Ammon's horn (tissue), 1 donor: ENCODE measurements around the gene DDX31.

ENCODE experiments used
- DNase-seq: peaks from one replicate; pipeline ENCODE4 v3.0.0-alpha.2; 2016; ENCODE audit warnings: low spot score

Gene DDX31

DNA sequence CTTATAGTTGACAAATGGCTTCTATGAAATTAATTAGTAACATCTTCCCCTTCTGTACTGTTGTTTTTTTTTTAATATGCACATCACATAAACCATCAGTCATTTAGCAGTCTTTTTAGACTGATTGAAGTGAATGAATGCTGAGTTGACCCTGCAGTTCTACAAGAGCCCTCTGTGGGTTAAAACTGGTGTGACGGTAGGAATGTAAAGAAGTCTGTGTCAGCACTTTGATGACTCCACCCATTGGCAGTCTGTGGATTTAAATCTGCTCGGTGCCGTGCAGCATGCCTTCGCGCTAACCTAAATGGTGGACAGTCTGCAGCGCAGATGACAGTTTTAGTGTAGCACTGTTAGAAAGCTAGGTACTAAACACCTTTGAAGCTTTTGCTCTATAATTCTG, 3.6 kb upstream of the DDX31 start:
- DNase-seq: no peak

DNA sequence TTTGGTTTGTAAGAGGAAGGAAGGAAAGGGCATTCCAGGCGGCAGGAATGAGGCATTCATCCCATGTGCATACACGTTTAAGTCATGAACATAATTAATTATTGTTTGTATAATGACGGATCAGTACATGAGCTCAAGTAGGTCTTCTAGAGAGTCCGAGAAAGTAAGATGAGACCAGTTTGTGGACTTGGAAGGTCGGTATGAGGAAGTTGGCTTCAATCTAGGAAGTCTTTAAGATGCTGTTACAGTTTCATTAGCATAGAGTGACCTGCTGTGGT, 2.6 kb upstream of the DDX31 start:
- DNase-seq: no peak

DNA sequence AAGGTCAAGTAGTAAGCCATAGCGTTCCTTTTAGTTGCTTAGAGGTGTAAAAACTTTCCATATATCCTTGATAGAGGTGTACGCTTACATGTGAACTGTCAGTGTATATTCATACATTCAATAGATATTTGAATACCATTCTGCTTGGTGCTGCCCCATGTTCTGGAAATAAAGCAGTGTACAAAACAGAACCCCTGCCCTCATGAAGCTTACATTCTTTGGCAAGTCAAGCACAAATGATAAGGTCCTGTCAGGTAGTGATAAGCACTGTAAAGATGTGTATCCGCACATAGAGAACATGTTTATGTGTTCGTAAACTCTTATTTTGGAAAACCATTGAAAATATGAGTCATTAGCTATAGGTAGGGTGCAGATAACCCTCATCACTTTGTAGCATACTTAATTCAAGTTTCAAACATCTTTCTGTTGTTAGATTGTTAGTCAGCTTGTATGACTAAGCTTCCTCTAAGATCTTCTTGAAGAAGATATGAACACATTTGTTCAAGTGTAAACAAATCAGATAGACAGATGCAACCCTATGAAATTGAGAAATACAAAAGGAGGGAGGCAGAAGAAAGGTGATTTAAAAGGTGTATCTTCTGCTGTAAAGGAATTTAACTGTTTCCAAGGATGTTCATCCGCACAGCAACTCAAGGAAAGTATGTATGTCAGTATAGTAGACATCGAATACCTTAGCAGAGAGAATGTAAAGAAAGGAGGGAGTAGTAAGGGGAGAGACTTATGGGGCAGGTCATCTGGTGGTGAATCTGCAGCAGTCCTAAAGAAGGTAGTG, 2.0 kb upstream of the DDX31 start:
- no peak for DNase-seq

DNA sequence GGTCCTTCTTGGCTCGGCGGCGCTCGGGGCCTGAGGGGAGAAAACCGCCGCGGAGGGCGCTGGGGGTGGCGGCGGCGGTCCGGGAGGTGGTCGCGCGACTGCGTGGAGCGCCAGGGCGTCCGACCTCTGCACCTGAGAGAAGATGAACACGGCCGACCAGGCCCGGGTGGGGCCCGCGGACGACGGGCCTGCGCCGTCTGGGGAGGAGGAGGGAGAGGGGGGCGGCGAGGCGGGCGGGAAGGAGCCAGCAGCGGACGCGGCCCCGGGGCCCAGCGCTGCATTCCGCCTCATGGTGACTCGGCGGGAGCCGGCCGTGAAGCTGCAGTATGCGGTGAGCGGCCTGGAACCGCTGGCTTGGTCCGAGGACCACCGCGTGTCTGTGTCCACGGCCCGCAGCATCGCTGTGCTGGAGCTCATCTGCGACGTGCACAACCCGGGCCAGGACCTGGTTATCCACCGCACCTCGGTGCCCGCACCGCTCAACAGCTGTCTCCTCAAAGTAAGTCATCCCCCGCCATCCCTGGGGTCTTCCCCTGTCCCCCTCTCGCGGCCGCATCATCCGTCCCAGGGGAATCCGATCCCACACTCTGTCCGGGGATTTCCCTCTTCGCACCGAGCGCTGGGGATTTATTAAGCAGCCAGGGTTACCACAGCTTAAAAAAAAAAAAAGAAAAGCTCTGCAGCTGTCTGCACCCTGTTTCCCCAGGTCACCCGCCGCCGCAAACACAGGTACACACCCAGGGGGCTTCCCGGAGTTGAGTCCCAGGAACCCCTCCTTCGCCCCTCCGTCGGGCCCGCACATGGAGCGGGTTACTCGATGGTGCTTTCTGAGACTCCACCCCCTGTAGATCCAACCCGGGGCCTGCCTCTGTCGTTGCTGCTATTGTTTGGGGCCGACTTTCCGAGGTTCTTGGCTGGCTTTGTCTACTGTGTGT, 941 bp upstream of the DDX31 start, which contains the start of gene GTF3C4:
Gene GTF3C4, plus strand, starts transcription at position 8 of the 935 bp plus-strand sequence. Its CDS starts 135 bp downstream, at position 143.
- no peak for DNase-seq

DNA sequence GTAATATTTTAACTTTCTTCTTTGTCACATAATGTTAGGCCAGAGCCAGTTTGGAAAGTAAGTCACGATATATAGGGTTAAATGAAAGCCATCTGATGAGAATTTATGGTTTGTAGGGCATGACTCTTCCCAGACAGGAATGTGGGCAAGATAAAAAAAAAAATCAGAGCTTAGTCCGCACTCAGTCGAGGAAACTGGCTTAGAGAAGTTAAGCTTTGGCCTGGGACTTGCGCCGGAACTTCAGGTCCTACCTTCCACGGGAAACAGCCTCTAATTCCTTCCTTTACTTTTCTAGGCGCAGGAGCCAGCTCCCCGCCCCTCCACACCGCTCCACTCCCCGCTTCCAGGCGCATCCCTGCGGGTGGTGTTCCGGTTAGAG, 475 bp downstream of the DDX31 start:
- no peak for DNase-seq

DNA sequence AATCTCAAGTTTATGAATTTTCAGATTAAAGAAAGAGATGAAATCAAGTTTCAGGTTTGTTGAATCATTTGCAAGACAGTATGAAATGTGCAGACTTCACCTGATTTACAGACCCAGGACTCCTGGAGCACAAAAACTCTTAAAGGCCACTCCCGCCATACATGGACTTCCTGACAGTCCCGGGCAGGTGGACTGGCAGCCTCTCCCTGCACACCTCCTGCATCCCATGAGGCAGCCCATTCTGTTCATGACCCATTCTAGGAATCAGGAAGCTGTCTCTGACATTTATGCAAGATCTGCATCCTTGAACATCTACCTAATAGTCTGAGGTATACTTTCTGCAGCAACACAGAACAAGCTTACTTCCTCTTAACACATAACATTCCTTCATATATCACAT, 5.9 kb downstream of the DDX31 start:
- DNase-seq: no peak

DNA sequence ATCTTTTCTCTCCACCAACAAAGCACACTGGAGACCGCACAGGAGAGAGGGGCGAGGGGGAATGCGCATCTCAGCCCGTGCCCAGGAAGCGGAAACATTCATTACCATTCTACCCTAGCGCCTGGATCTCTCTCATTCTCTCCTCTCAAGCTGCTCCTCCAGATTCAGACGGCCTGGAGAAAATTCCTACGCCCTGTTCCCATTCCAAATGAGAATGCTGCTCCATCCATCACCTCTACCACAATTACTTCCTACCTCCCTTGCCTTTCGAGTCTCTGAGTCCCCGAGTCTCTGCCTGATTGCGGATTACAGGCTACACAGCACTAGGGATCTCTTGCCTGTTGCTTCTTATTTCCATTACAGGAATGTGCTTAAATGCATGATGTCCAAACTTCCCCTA, 6.7 kb downstream of the DDX31 start:
- no peak for DNase-seq

DNA sequence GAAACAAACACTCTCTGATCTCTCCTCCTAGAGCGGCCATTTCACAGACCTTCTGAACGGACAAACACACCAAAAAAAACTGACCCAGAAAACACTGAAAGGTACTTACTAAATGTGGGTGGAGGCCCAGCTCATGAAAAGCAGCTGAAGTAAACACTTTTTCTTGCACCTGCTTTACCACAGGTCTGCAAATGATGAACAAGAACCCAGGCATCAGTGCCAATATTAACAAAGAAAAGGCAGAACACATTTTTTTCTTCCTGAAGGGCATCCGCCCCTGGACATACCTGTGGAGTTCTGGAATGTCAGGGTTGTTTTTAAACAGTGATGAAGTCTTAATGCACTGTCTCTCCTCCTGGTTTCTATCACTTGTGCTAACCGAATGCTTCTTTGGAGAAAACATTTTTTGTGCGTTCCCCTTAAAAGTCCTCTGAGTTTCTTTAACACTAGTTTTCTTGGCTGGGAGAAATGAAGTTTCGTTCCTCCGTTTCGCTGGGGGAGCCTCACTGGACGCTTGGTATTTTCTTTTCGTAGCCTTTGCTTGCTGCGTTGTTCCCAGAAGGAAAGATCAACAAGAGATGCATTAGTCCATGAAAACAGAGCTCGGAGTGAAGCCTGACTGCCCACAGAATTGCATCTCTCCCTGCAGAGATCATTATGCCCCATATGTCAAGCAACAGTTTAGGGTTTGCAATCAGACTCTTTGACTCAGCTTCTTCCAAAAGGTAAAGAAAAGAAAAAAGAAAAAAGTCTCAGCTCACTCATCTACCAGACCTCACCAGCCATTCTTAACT, 7.4 kb downstream of the DDX31 start:
- no peak for DNase-seq

DNA sequence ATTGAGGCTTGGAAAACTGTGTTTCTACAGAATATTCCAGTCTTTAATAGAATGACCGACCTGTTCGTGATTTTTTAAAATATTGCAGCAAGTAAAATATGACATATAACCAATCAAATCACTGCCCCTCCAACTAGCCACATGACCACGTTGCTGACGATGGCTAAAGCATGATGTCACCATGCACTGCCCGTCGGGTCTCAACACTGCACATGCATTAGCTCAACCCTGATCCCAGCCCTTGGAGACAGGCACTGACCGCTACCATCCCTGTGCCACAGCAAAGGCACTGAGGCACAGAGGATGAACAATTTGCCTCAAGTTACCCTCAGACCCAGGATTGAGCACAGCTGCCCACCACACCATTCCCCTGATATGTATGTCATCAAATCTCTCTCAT, 13.5 kb downstream of the DDX31 start:
- DNase-seq: no peak

DNA sequence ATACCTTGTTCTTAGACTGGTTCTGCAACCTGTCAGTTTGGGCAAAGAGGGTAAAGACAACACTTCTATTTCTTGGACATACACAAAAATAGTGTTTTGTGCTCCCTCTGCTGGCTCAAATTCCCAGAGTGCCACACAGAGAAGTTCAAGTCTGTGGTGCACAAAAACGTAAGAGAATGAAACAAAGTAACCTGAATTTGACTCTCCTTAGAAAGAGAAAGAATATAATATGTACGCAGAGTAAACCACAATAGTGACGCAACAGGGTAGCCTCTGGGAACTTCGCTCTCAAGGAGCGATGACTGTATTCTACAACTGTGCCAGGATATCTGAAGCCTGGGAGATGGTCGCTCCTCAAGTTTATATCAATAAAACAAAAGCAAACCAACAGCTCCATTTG, 18.5 kb downstream of the DDX31 start:
- DNase-seq: no peak

DNA sequence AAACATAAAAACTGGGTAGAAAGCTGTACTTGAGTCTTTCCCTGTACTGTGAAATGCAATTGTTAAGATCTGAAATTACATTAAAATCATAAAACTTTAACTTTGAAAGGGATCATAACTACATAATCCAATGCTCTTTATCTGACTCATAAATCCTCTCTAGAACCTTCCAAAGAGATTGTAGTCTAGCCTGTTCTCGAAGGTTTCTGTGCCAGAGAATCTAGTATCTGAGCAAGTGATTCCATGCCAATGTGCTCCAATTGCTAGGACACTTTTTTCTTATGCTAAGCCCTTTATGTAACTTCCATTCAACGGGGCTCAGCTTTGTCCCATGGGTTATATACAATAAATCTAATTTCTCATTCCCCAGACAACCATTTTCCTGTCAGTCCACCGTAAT, 21.1 kb downstream of the DDX31 start:
- no peak for DNase-seq

DNA sequence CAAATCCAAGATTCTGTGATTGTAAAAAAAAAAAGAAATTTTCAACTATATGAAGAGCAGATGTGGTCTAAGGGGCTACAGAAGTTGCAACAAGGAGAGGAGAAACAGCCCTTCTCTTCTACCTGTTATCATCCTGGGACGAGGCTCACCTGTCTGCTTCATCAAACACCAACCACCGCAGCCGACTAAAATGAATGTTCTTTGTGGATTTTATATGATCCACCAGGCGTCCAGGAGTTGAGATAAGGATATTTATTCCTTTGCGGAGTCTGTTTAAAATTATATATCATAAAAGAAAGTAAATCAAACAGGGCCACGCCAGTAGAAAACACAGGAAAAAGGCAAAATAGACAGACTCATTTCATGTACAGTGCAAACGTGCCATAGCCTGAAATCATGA, 21.5 kb downstream of the DDX31 start:
- DNase-seq: no peak

DNA sequence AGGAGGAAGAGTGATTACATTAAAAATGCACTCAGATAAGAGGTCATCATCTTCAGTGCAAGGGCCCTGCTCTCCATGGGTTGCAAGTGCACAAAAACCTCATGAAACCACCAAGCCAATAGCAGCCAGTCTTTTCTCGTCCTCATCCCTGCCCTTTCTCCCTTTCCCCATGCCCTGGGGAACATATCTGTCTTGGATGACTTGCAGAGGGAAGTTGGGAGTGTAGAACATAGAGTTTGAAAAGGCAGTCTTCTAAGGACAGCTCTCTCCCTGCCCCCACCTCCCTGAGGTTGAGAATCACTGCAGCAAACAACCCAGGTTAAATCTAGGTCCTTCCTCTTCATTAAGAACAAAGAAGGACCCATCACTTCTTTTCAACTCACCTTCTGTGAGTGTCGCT, 22.0 kb downstream of the DDX31 start:
- DNase-seq: no peak

DNA sequence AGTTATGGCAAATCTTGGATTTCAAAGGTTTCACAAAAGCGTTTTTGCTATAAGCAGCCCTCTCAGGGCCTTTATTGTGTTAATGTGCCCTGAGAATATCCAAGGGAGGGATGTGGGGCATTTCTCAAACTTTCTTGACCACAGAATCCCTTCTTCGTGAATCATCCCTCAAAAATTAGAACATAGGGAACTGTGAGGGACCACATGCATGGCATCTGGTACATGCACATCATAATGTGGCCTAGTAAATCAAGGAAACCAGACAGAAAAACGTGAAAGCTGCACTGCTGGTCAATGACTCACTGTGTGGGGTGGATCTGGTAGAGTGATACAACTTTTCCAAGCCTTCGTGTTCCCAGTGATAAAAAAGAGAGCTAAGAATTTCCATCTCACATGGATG, 22.4 kb downstream of the DDX31 start:
- DNase-seq: no peak

DNA sequence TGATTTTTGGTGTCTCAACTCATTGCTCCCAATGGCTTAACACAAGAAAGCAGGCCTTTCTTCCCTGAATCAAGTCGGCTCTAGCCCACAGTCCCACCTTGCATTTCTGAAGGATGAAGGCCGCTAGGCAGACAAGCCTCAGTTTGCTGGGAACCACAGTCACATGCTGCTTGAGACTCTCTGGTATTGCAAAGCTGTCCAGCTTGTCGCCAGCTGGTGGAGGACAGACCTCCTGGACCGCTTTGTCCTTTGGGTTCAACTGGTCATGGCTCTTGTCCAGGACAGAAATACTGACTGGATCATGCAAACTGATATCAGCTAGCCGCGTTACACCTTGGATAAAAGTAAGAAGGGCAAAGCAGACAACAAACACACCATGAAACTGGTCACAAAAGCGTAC, 23.1 kb downstream of the DDX31 start:
- no peak for DNase-seq

DNA sequence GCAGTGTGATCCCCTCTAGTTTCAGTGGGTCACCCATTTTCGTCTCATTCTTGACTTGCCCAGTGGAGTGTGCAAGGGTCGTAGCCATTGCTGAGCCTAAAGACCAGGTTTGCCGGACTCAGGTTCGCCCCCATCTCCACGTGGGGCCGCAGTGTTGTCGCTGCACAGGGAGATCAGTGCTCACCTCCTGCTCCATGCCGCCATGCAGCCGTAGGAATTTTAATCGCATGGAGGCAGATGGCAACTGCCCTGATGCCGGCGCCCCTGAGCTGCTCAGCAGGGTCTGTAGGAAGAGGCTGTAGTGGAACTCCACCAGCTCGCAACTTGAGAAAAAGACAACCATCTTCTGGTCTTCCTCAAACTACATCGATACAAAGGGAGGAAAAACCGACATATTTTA, 24.1 kb downstream of the DDX31 start:
- DNase-seq: no peak

DNA sequence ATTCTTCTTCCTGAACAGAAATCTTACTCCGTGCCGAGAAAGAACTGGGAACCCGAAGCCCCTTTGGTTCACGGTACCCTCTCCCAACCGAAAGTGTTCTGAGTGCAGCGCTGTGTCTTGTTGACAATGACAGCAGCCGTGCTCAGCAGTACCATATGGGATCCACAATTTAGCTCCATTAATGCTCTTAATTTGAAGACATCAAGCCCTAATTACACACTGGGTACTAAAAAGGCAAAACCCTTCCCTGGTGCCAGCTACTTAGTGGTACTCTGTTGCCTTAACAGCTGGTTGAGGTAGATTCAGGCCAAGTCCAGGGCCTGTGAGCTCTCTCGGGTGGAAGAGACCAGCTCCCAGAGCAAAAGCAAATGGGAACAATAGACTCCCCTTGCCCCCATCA, 24.5 kb downstream of the DDX31 start:
- no peak for DNase-seq

DNA sequence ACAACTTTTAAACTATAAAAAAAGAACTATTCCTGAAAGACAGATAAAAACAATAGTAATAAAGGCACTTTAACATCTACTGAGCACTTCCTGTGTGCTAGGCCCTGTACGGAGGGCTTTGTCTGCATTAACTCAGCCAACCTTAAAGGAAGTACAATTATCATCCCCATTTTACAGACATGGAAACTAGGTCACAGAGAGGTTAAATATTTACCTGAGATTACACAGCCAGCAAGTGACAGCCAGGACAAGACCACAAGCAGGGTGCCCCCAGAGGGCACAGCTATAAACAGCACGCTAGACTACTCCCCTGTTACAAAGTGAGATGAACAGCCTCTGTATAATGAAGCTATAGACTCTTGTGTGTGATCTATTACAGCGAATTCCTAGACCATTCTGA, 25.5 kb downstream of the DDX31 start:
- no peak for DNase-seq

DNA sequence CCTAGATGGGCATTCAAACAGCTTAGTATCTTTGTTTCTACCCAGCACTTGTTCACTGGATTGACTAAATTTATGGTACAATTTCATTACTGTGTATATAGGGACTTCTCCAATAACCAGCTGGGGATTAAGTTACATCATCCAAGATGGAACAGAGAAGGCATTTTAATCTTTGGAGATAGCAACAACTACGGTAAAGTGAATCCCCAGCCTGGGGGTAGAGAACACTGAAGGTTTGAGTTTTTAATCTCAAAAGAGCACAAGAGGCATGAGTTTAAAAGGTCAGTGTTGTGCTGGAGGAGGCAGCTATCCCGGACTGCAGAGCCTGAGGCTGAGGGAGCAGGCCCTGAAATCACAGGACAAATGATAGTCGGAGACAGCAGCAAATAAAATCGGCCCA, 28.6 kb downstream of the DDX31 start:
- no peak for DNase-seq

DNA sequence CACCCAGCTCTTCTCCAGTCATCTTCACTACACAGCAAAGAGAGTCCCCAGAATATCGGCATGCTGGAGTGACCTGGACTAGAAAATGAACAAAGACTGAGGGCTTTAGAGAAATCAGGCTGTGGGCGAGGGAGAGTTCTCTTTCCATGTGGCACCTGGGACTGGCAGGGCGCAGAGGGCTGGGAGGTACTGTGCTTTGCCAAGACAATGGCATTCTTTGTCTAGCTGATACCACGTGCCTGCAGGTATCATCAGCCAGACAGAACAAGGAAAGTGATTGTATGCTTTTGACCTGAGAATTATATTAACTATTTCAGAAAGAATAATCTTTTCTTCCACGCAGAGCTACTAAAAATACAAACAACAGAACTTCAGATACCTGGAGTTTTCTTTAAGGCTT, 30.5 kb downstream of the DDX31 start:
- no peak for DNase-seq

DNA sequence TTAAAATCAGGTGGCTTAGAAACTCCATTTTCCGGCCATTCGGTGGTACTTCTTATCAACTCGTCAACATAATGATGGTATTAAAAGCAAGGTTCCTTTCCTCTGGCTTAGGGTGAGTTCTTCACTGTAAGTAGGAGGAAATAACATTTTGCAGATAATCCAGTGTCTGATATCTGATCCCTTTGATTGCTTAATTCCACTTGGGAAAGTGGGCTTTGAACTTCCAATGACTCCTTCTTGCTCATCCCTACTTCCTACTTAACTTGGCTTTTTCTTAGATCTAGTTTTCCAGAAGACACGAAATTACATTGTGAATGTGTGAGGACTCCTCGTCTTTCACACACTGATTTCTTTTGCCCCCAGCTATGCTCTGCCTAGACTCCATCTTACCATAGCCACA, 31.5 kb downstream of the DDX31 start:
- no peak for DNase-seq

DNA sequence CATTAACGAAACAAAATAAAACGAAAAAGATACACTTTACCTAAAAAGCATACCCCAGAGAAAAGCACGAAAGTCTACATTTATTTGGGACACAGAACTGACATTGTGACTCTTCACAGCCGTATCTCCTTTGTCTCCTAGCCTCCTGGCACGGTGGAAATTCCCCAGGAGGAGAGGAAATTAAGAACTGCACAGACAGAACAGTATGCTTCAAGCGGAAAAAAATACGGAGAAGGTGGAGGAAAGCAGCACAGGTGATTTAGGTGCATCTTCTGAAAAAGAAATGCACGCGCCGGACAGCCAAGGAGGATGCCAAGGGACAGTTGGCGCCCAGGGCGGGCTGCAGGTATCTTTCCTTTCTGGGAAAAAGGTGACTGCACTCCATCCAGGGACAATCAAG, 32.0 kb downstream of the DDX31 start:
- no peak for DNase-seq

DNA sequence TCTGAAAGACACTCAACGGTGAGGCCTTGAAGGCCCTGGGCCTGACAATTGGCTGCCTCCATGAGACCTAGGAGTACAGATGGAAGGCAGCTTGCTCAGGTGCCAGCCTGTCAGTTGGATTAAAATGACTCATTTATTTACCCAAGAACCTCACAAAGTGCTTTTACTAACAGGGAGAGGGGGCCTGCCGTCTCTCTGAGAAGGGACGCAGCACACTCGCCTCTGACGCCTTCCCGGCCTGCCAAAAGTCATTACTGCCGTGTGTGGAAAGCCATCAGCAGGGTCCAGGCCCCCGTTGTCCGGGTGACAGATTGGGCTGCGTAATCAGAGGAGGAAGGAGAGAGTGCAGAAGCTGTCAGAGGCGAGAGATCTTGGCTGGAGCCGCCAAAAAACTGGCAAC, 32.4 kb downstream of the DDX31 start:
- no peak for DNase-seq
